SIG-M5 treated with dmso at 0.1 percent for 504 hours (cell line): ENCODE measurements around the gene TSACC.

Experiments used
- DNase-seq: peaks from one replicate; lab custom pipeline; 2025; ENCODE audit not compliant: unreplicated experiment; lab: John Stamatoyannopoulos, UW

The TSACC gene

GRCh38 chr1:156392452-156392853 is 54.1 kb downstream of the TSACC start:
- DNase-seq: no peak

DNA sequence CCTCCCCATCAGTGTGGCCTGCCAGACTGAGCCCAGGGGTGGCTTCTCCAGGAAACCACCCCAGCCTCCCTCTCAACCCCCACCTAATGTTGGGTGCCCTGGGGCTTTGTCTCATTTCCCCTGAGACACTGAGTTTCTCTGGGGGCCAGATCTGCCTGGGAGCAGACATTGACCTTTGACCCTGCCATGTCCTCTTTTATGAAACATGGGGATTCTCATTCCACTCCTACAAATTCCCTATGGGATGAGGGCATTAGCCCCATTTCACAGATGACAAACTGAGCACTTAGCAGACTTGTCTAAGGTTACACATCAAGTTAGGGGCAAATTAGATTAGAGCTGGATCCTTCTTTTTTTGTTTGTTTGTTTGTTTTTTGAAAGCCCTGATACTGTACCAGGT is 54.8 kb downstream of the TSACC start:
- no peak for DNase-seq

GRCh38 chr1:156394082-156394481 is 55.8 kb downstream of the TSACC start:
- DNase-seq: no peak

DNA sequence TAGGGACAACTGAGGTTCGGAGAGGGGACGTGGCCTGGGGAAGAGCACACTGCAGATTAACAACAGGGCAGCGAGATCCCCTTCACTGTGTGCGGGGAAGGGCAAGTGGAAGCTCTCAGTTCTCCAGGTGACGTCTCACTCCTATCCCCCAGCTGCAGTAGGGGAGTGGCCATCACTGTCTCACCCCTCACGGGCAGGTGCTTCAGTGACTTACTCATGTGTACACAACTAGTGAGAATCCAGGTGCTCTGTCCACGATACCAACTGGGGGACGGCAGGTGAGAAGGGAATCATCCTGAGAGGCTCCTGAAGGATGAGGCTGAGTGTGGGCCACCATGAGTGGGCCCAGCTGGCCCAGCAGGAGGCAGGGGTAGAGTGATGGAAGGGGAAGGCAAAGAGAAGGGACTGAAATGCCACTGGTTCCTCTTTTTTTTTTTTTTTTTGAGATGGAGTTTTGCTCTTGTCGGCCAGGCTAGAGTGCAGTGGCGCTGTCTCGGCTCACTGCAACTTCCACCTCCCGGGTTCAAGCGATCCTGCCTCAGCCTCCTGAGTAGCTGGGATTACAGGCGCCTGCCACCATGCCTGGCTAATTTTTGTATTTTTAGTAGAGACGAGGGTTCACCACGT is 56.6 kb downstream of the TSACC start:
- DNase-seq: peak; percentile 70
